GM23248 (cell line): ENCODE measurements around the gene VGLL3. TPM values are rescaled to one million over a fixed set of nuclear protein-coding genes. Genes with fewer than 3 reads are reported as not detected.

Source experiments
- DNase-seq: peaks from one replicate; pipeline ENCODE4 v3.0.0-alpha.2; 2015
- H2AFZ ChIP-seq: fragments of 200-600 bp; sonication (generic); 2 replicates; pipeline ENCODE4 v1.6.1; 2016; ENCODE audit warnings: antibody characterized with exemption
- H3F3A ChIP-seq: fragments of 200-600 bp; sonication (generic); 2 replicates; pipeline ENCODE4 v1.6.1; 2016; ENCODE audit warnings: mild to moderate bottlenecking, antibody characterized with exemption, mixed run types; ENCODE audit not compliant: insufficient read depth
- H3K27ac ChIP-seq: fragments of 200-600 bp; sonication (generic); 2 replicates; pipeline ENCODE4 v1.5.1; 2016; ENCODE audit warnings: mild to moderate bottlenecking
- H3K27me3 ChIP-seq: fragments of 200-600 bp; sonication (generic); replicated peaks from 2 replicates; pipeline ENCODE4 v1.6.1; 2016; ENCODE audit warnings: mild to moderate bottlenecking; ENCODE audit not compliant: insufficient read depth
- H3K36me3 ChIP-seq: fragments of 200-600 bp; sonication (generic); 2 replicates; pipeline ENCODE4 v1.6.1; 2016; ENCODE audit warnings: low read depth, mild to moderate bottlenecking
- H3K4me1 ChIP-seq: fragments of 200-600 bp; sonication (generic); 2 replicates; pipeline ENCODE4 v1.6.1; 2016; ENCODE audit warnings: mild to moderate bottlenecking; ENCODE audit not compliant: insufficient read depth
- H3K4me2 ChIP-seq: fragments of 200-600 bp; sonication (generic); one replicate; pipeline ENCODE4 v1.6.1; 2016; ENCODE audit warnings: mild to moderate bottlenecking; ENCODE audit not compliant: unreplicated experiment
- H3K4me3 ChIP-seq: fragments of 200-600 bp; sonication (generic); 2 replicates; pipeline ENCODE4 v1.5.1; 2016; ENCODE audit warnings: mild to moderate bottlenecking
- H3K79me2 ChIP-seq: fragments of 200-600 bp; sonication (generic); 2 replicates; pipeline ENCODE4 v1.6.1; 2016; ENCODE audit warnings: mild to moderate bottlenecking; ENCODE audit not compliant: insufficient read depth
- H3K9ac ChIP-seq: fragments of 200-600 bp; sonication (generic); 2 replicates; pipeline ENCODE4 v1.6.1; 2016; ENCODE audit warnings: mild to moderate bottlenecking
- H3K9me2 ChIP-seq: fragments of 200-600 bp; sonication (generic); 2 replicates; pipeline ENCODE4 v1.6.1; 2016; ENCODE audit warnings: mixed run types, mild to moderate bottlenecking, moderate library complexity; ENCODE audit not compliant: insufficient read depth
- H3K9me3 ChIP-seq: fragments of 200-600 bp; sonication (generic); one replicate; pipeline ENCODE4 v1.6.1; 2017; ENCODE audit warnings: low read depth
- H4K20me1 ChIP-seq: fragments of 200-600 bp; sonication (generic); 2 replicates; pipeline ENCODE4 v1.6.0; 2016; ENCODE audit not compliant: insufficient read depth
- EZH2 ChIP-seq: fragments of 200-600 bp; sonication (generic); IDR thresholded peaks from 2 replicates; pipeline ENCODE4 v1.6.1; 2018; ENCODE audit warnings: antibody characterized with exemption, mild to moderate bottlenecking; ENCODE audit not compliant: insufficient read depth, poor library complexity, severe bottlenecking
- EZH2phosphoT487 ChIP-seq: fragments of 200-600 bp; sonication (generic); IDR thresholded peaks from 2 replicates; pipeline ENCODE4 v1.6.1; 2018; ENCODE audit warnings: antibody characterized with exemption, moderate library complexity, mild to moderate bottlenecking, low read depth; ENCODE audit not compliant: insufficient read depth
- WGBS, 2 experiments: methylation state at CpG; one replicate each; pipeline ENCODE4 v1.1.6; 2015 to 2017; ENCODE audit warnings: low lambda C conversion rate in 2 of 2, low coverage in 1 of 2; ENCODE audit errors: missing lambda C conversion rate in 2 of 2; 5-methylcytosine and 5-hydroxymethylcytosine counted together
- in situ Hi-C: fragments of 300-500 bp; cut with MboI; formaldehyde crosslinking; loops from 2 replicates; pipeline ENCODE4 v1.15.0; 2020
- polyA plus RNA-seq: library from polyadenylated mRNA; unstranded; fragments of >200 nt; fragmentation: Nextera tagmentation; extraction: Ambion mirVana; gene quantifications from 2 replicates; pipeline ENCODE4 v1.2.1, GENCODE V29; 2016
- total RNA-seq: library from RNA; depleted of rRNA; stranded (reverse); fragments of >200 nt; shearing (Covaris generic); gene quantifications from 2 replicates; pipeline ENCODE4 v1.2.3, GENCODE V29; 2014

VGLL3 gene
- total and polyA plus RNA-seq, 2 experiments from 2014 or later, result 85.4 to 213 TPM

DNA sequence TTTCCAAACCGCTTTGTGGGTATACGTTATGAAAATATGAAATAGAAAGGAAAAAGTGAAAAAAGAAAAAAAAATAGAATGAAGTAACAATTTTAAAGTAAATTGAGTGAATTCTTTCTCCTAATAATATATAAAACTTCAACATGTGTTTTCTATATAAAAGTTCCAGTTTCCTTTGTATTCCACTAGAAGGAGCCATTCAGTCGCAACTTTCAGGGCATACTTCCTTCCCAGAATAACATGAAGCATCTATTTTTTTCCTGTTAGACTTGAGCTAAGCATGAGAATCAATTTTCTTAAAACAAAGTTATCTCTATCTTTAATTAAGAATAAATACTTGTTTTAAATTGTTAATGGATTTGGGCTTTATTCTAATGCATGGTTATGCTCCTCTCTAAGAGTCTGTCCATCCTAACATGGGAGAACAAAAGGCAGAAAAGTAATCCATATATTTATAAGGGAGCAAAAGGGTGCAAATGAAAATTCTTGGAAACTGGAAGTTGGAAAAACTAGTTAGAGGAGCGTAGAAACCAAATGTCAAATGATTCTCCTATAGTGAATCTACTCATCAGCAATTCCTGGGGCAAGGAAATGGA, 16.0 kb upstream of the VGLL3 start:
- Histone ChIP-seq H3K36me3 (no peaks in the 10 kb centered on the region), H4K20me1 (no peaks in the 10 kb centered on the region), H3K79me2 (no peaks in the 10 kb centered on the region), H3K4me1 (no peaks in the 10 kb centered on the region), H3K4me2 (no peak overlapping the region), H3K9me2 (no peaks in the 10 kb centered on the region), H3K4me3 (no peak overlapping the region), H3F3A (0 out of 2 replicates have a peak, but pooled peaks cover 7% of the 10 kb centered on the region), H3K9me3 (no peaks in the 10 kb centered on the region), H3K9ac (no peak overlapping the region), H2AFZ (no peak overlapping the region), H3K27me3 (no peaks in the 10 kb centered on the region), H3K27ac (no peak overlapping the region)
- WGBS, 2 experiments, result 51 to 62% methylated on average over 4 of the region's 4 CpGs
- peak; percentile 66 for DNase-seq
- in situ Hi-C loops, result no loop called here
- TF ChIP-seq EZH2phosphoT487 (no peak), EZH2 (no peak)

DNA sequence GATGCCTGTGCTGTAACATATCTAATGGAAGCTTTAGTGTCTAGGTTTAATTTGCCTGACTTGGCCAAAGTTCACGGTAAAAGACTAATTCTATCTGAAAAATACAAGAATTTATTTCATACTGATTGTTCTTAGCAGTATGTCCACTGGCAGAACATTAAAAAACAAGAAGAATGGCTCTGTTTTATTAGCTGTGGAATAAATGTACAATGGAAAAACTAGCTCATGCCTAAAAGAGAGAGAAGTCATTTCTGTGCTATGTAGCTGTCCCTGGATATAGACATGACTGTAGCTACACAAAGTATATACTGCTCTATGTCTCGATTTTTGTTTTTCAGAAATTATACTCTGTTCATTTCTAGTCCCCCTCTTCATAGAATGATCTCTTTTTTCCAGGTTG, 13.9 kb upstream of the VGLL3 start:
- in situ Hi-C loops, result no loop called here
- Histone ChIP-seq H3K4me2 (no peak overlapping the region), H3F3A (0 out of 2 replicates have a peak, but pooled peaks cover 7% of the 10 kb centered on the region), H3K9me3 (no peaks in the 10 kb centered on the region), H3K36me3 (no peaks in the 10 kb centered on the region), H3K27ac (no peak overlapping the region), H3K4me1 (no peaks in the 10 kb centered on the region), H3K9ac (no peak overlapping the region), H3K9me2 (no peaks in the 10 kb centered on the region), H4K20me1 (no peaks in the 10 kb centered on the region), H3K79me2 (no peaks in the 10 kb centered on the region), H3K4me3 (no peak overlapping the region), H3K27me3 (no peaks in the 10 kb centered on the region), H2AFZ (0 out of 2 replicates have a peak overlapping the region, but pooled peaks have one; percentile 19)
- TF ChIP-seq EZH2phosphoT487, result no peak
- TF ChIP-seq EZH2, result no peak
- DNase-seq, result peak; percentile 20
- whole genome bisulfite sequencing, 2 experiments, result 22 to 47% methylated on average over 2 of the region's 2 CpGs

DNA sequence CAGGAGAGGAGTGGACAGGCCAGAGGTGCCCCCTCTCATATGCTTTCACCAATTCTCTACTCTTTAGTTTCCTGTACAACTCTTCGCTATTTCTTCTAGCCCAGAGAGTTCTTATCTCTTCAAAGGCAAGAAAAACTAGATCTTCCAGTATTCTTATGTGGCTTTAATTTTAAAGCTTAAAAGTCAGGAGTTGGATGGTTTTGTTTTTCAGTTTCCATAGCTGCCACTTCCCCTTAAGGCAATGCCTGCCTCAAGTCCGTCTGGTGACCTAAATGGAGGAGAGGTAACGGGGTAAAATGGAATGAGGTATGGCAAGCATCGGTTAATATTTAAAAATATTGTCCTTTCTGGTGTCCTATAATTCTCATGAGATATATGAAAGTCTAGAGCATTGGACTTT, 11.4 kb upstream of the VGLL3 start:
- Histone ChIP-seq H3K4me1 (peaks cover 3% of the 10 kb centered on the region; the same call in 1 of the 2 replicates), H4K20me1 (no peaks in the 10 kb centered on the region), H3K9ac (no peak overlapping the region), H3K27ac (no peak overlapping the region), H3K27me3 (no peaks in the 10 kb centered on the region), H3K79me2 (no peaks in the 10 kb centered on the region), H2AFZ (no peak overlapping the region), H3K4me3 (no peak overlapping the region), H3F3A (peaks cover 5% of the 10 kb centered on the region), H3K36me3 (no peaks in the 10 kb centered on the region), H3K9me2 (no peaks in the 10 kb centered on the region), H3K4me2 (no peak overlapping the region), H3K9me3 (no peaks in the 10 kb centered on the region)
- TF ChIP-seq EZH2 (no peak), EZH2phosphoT487 (no peak)
- WGBS, 2 experiments, result 97 to 98% methylated on average over 4 of the region's 4 CpGs
- in situ Hi-C loops, result no loop called here
- no peak for DNase-seq

DNA sequence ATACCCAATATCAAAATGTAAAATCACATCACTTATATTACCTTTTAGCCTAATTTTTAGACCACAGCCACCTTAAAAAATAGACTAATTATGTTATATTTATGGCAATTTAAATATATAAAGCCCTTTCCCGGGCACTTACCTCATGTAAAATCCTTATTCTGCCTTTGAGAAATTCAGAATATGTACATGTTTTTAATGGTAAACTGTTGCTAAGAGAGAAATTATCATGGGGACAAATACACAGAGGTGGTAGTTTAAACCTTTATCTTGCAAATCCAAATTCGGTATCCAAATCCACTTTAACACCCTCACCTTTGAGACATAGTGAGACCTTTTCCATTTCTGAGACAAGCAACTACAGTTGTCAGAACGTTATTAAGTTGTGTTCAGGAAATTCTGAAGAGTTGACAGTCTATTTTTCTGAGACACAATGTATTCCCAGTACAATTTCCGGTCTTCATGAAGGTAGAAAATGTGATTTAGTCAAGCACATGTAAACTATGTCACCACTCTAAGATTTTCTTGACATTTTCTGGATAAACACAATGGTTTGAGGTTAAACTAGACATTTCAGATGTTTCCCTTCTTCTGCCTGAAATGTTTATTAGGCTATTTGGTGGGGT, 10.6 kb upstream of the VGLL3 start:
- peaks cover 13% of the 10 kb centered on the region for H3F3A ChIP-seq
- H3K4me2 ChIP-seq, result no peak overlapping the region
- no peaks in the 10 kb centered on the region for H3K36me3 ChIP-seq
- H3K9ac ChIP-seq, result no peak overlapping the region
- no peaks in the 10 kb centered on the region for H3K27me3 ChIP-seq
- no peaks in the 10 kb centered on the region for H3K9me2 ChIP-seq
- DNase-seq, result no peak
- H3K9me3 ChIP-seq, result no peaks in the 10 kb centered on the region
- WGBS, 2 experiments, result 67 to 69% methylated on average over 4 of the region's 4 CpGs
- in situ Hi-C loops, result no loop called here
- H3K27ac ChIP-seq, result no peak overlapping the region
- peaks cover 11% of the 10 kb centered on the region for H3K4me1 ChIP-seq
- H2AFZ ChIP-seq, result no peak overlapping the region
- no peaks in the 10 kb centered on the region for H3K79me2 ChIP-seq
- no peaks in the 10 kb centered on the region for H4K20me1 ChIP-seq
- no peak overlapping the region for H3K4me3 ChIP-seq
- TF ChIP-seq EZH2phosphoT487, result no peak
- TF ChIP-seq EZH2, result no peak

DNA sequence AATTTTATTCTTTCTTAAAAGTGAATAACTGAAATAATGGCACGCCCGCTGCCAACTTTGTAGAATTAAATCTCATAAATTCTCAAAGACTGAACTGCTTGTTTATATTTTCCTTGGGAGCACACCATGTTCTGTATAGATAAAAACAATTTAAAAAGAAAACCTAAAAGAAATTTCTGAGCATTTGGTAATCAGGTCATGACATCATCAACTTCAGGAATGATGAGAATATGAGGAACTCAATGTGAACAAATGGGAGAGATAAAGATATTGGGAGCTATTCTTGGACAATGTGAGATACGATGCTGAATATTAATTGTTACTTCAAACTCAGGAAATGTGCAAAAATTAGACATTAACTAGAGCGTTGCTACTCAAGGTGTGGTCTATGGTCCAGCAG, 10.0 kb upstream of the VGLL3 start:
- Histone ChIP-seq H3K9ac (no peak overlapping the region), H2AFZ (no peak overlapping the region), H3K79me2 (0 out of 2 replicates have a peak, but pooled peaks cover 4% of the 10 kb centered on the region), H3K27ac (no peak overlapping the region), H3K9me3 (no peaks in the 10 kb centered on the region), H3K9me2 (no peaks in the 10 kb centered on the region), H3K4me3 (no peak overlapping the region), H3K27me3 (no peaks in the 10 kb centered on the region), H4K20me1 (no peaks in the 10 kb centered on the region), H3K36me3 (no peaks in the 10 kb centered on the region), H3F3A (peaks cover 19% of the 10 kb centered on the region), H3K4me1 (peaks cover 17% of the 10 kb centered on the region), H3K4me2 (no peak overlapping the region)
- no peak for DNase-seq
- WGBS, 2 experiments, result 95 to 96% methylated on average over 4 of the region's 4 CpGs
- no peak for TF ChIP-seq EZH2
- TF ChIP-seq EZH2phosphoT487, result no peak
- in situ Hi-C loops, result no loop called here
